NB4 (cell line): Measurements from ENCODE around the gene TCF7L2.
A peak's percentile ranks its signal among the peaks of the same experiment; 100 is the strongest.

Experiments used
- DNase-seq: peaks from one replicate; pipeline ENCODE4 v3.0.0; 2010; ENCODE audit warnings: low read depth
- H3K4me3 ChIP-seq: one replicate; pipeline ENCODE4 v1.5.1; 2011; ENCODE audit warnings: mild to moderate bottlenecking, low read depth, low read length, moderate library complexity
- CTCF ChIP-seq: IDR thresholded peaks from one replicate; pipeline ENCODE4 v1.5.1; 2012; ENCODE audit warnings: low read depth, low read length
- MAX ChIP-seq: IDR thresholded peaks from 2 replicates; pipeline ENCODE4 v1.6.1; 2011; ENCODE audit warnings: low read depth, low read length
- MYC ChIP-seq: IDR thresholded peaks from 2 replicates; pipeline ENCODE4 v1.6.1; 2011; ENCODE audit warnings: low read depth, low read length
- POLR2A ChIP-seq: IDR thresholded peaks from 2 replicates; pipeline ENCODE4 v1.6.1; 2011; ENCODE audit warnings: mild to moderate bottlenecking; ENCODE audit not compliant: insufficient read length; ENCODE audit errors: extremely low read depth

TCF7L2 gene

GRCh38 chr10:112973805-112974204, 23.8 kb downstream of the TCF7L2 start:
- no peak for DNase-seq
- TF ChIP-seq POLR2A, result no peak
- H3K4me3 ChIP-seq, result no peak overlapping the region

GRCh38 chr10:112977426-112977898, 27.4 kb downstream of the TCF7L2 start:
- H3K4me3 ChIP-seq, result no peak overlapping the region
- TF ChIP-seq POLR2A (no peak), CTCF (no peak), MYC (no peak), MAX (no peak)
- no peak for DNase-seq

- DNase-seq, result no peak
- H3K4me3 ChIP-seq, result no peak overlapping the region
- TF ChIP-seq MYC (no peak), CTCF (no peak), POLR2A (no peak), MAX (no peak)
Measured at GRCh38 chr10:112979927-112980326, 29.9 kb downstream of the TCF7L2 start.

- TF ChIP-seq MYC (no peak), CTCF (no peak), MAX (no peak), POLR2A (no peak)
- H3K4me3 ChIP-seq, result no peak overlapping the region
- no peak for DNase-seq
Measured at GRCh38 chr10:112980937-112981336, 30.9 kb downstream of the TCF7L2 start.

GRCh38 chr10:112981553-112981952, 31.5 kb downstream of the TCF7L2 start:
- peak; percentile 77 for DNase-seq
- no peak; the same call in 1 of the 2 replicates for TF ChIP-seq MYC
- TF ChIP-seq MAX, result 0 out of 2 replicates have a peak, but pooled peaks have one; percentile 23
- no peak overlapping the region for H3K4me3 ChIP-seq

GRCh38 chr10:112983444-112984056, 33.5 kb downstream of the TCF7L2 start:
- TF ChIP-seq MYC (no peak), POLR2A (no peak), CTCF (no peak), MAX (no peak)
- no peak overlapping the region for H3K4me3 ChIP-seq
- DNase-seq, result no peak

GRCh38 chr10:112984756-112985155, 34.7 kb downstream of the TCF7L2 start:
- DNase-seq, result no peak
- TF ChIP-seq POLR2A (no peak), CTCF (no peak)
- H3K4me3 ChIP-seq, result no peak overlapping the region
